ENCODE results near the gene FOXP1.
A peak's percentile ranks its signal among the peaks of the same experiment; 100 is the strongest.

The FOXP1 gene

GRCh38 chr3:71047616-71048531 lies 535.7 kb downstream of the FOXP1 start:
- DNase-seq: no peak

GRCh38 chr3:71046791-71047190 lies 536.7 kb downstream of the FOXP1 start:
- DNase-seq: no peak

- no peak for DNase-seq
Observed at GRCh38 chr3:71045917-71046282, 537.6 kb downstream of the FOXP1 start.

- no peak for DNase-seq
Observed at GRCh38 chr3:71045212-71045916, 538.2 kb downstream of the FOXP1 start.

GRCh38 chr3:71042759-71043158 lies 540.8 kb downstream of the FOXP1 start:
- DNase-seq: no peak

- no peak for DNase-seq
Observed at GRCh38 chr3:71041371-71041770, 542.2 kb downstream of the FOXP1 start.

GRCh38 chr3:71039332-71039731 lies 544.2 kb downstream of the FOXP1 start:
- DNase-seq: no peak

- DNase-seq: no peak
Observed at GRCh38 chr3:71037775-71038174, 545.8 kb downstream of the FOXP1 start.

- DNase-seq: no peak
Observed at GRCh38 chr3:71035886-71036285, 547.6 kb downstream of the FOXP1 start.

- DNase-seq: peak; percentile 15 to 66
Observed at GRCh38 chr3:71035314-71035713, 548.2 kb downstream of the FOXP1 start.

- no peak for DNase-seq
Observed at GRCh38 chr3:71033681-71034220, 549.8 kb downstream of the FOXP1 start.

GRCh38 chr3:71031914-71032521 lies 551.5 kb downstream of the FOXP1 start:
- no peak for DNase-seq

- DNase-seq: no peak
Observed at GRCh38 chr3:71031181-71031580, 552.3 kb downstream of the FOXP1 start.

GRCh38 chr3:71030748-71031147 lies 552.8 kb downstream of the FOXP1 start:
- DNase-seq: no peak

GRCh38 chr3:71029770-71030169 lies 553.8 kb downstream of the FOXP1 start:
- DNase-seq: no peak

- no peak for DNase-seq
Observed at GRCh38 chr3:71028802-71029201, 554.7 kb downstream of the FOXP1 start.

GRCh38 chr3:71028184-71028583 lies 555.3 kb downstream of the FOXP1 start:
- DNase-seq: no peak

GRCh38 chr3:71026634-71027578 lies 556.6 kb downstream of the FOXP1 start:
- DNase-seq: peak; percentile 63 to 64

- no peak for DNase-seq
Observed at GRCh38 chr3:71025516-71025915, 558.0 kb downstream of the FOXP1 start.

GRCh38 chr3:71025010-71025409 lies 558.5 kb downstream of the FOXP1 start:
- DNase-seq: no peak

GRCh38 chr3:71022551-71023335 lies 560.8 kb downstream of the FOXP1 start:
- no peak for DNase-seq
